Cardiac muscle cell (in vitro differentiated cells and primary cell): ENCODE data around the gene SF3A1. TPM values are rescaled to one million over a fixed set of nuclear protein-coding genes. Genes with fewer than 3 reads are reported as not detected.
"Not testable (repeated sequence)": the region's sequence is repeated elsewhere in the genome, so short reads cannot be mapped to it uniquely, and the experiment has no call there.

Source experiments
- DNase-seq, 2 donors: peaks; one replicate each; pipeline versions ENCODE4 v3.0.0 to v3.0.0-alpha.2; 2010 to 2017; ENCODE audit warnings: low read depth in 1 of 2, low spot score in 1 of 2
- H3K27ac ChIP-seq: fragments of 200-600 bp; sonication (generic); 2 replicates; pipeline ENCODE4 v1.5.1; 2016
- H3K27me3 ChIP-seq: fragments of 200-600 bp; sonication (generic); 2 replicates; pipeline ENCODE4 v1.6.0; 2016; ENCODE audit warnings: control low read depth
- H3K36me3 ChIP-seq: fragments of 200-600 bp; sonication (generic); 2 replicates; pipeline ENCODE4 v1.5.1; 2016; ENCODE audit warnings: control low read depth
- H3K4me1 ChIP-seq: fragments of 200-600 bp; sonication (generic); 2 replicates; pipeline ENCODE4 v1.8.1; 2017; ENCODE audit warnings: low read depth, mild to moderate bottlenecking, mixed run types
- H3K4me3 ChIP-seq: fragments of 200-600 bp; sonication (generic); 2 replicates; pipeline ENCODE4 v1.5.1; 2016; ENCODE audit warnings: mild to moderate bottlenecking
- H3K9me3 ChIP-seq: fragments of 200-600 bp; sonication (generic); 2 replicates; pipeline ENCODE4 v1.5.1; 2017; ENCODE audit warnings: low read depth, mild to moderate bottlenecking, control low read depth
- CTCF ChIP-seq: IDR thresholded peaks from 2 replicates; pipeline ENCODE4 v1.5.1; 2012; ENCODE audit warnings: low read depth, mild to moderate bottlenecking, low read length
- polyA plus RNA-seq: library from polyadenylated mRNA; unstranded; fragments of >200 nt; fragmentation: Nextera tagmentation; extraction: Ambion mirVana; gene quantifications from 2 replicates; pipeline ENCODE4 v1.2.1, GENCODE V29; 2016
- total RNA-seq: library from RNA; depleted of rRNA; stranded (reverse); fragments of >200 nt; gene quantifications from 2 replicates; pipeline ENCODE4 v1.2.3, GENCODE V29; 2016

The SF3A1 gene
- total and polyA plus RNA-seq, 2 experiments from 2014 or later, result 92.6 to 160 TPM

GRCh38 chr22:30348404-30348803 is 8.3 kb downstream of the SF3A1 start:
- DNase-seq, result no peak
- no peak for TF ChIP-seq CTCF
- Histone ChIP-seq H3K27me3 (no peaks in the 10 kb centered on the region), H3K4me3 (no peak overlapping the region), H3K27ac (no peak overlapping the region), H3K36me3 (peaks cover 63% of the 10 kb centered on the region), H3K9me3 (no peaks in the 10 kb centered on the region), H3K4me1 (no peaks in the 10 kb centered on the region)

GRCh38 chr22:30347255-30347892 is 9.3 kb downstream of the SF3A1 start:
- Histone ChIP-seq H3K9me3 (no peaks in the 10 kb centered on the region), H3K36me3 (peaks cover 68% of the 10 kb centered on the region)

GRCh38 chr22:30344447-30345200 is 12.1 kb downstream of the SF3A1 start:
- no peak for TF ChIP-seq CTCF
- H3K27ac ChIP-seq, result no peak overlapping the region
- peaks cover 79% of the 10 kb centered on the region for H3K36me3 ChIP-seq
- H3K4me3 ChIP-seq, result no peak overlapping the region
- DNase-seq, result no peak
- no peaks in the 10 kb centered on the region for H3K9me3 ChIP-seq
- H3K4me1 ChIP-seq, result no peaks in the 10 kb centered on the region
- no peaks in the 10 kb centered on the region for H3K27me3 ChIP-seq

More at GRCh38 chr22:30347255-30347892, 9.3 kb downstream of the SF3A1 start:
- Histone ChIP-seq H3K4me1 (no peaks in the 10 kb centered on the region), H3K27ac (no peak overlapping the region), H3K4me3 (no peak overlapping the region), H3K27me3 (no peaks in the 10 kb centered on the region)
- TF ChIP-seq CTCF, result no peak
- no peak for DNase-seq

GRCh38 chr22:30340911-30341685 is 15.6 kb downstream of the SF3A1 start:
- H3K4me3 ChIP-seq, result no peak overlapping the region
- H3K36me3 ChIP-seq, result peaks cover 93% of the 10 kb centered on the region
- TF ChIP-seq CTCF, result no peak
- no peaks in the 10 kb centered on the region for H3K4me1 ChIP-seq
- no peak for DNase-seq
- H3K27ac ChIP-seq, result no peak overlapping the region
- H3K9me3 ChIP-seq, result no peaks in the 10 kb centered on the region
- no peaks in the 10 kb centered on the region for H3K27me3 ChIP-seq

- no peak for TF ChIP-seq CTCF
- H3K36me3 ChIP-seq, result peaks cover 90% of the 10 kb centered on the region
These were observed 17.9 kb downstream of the SF3A1 start for GRCh38 chr22:30338802-30339201.

GRCh38 chr22:30338341-30338740 is 18.4 kb downstream of the SF3A1 start:
- not testable (repeated sequence) for H3K27me3 ChIP-seq, H3K27ac ChIP-seq, H3K9me3 ChIP-seq, DNase-seq, H3K4me1 ChIP-seq, H3K4me3 ChIP-seq
- H3K36me3 ChIP-seq, result peaks cover 90% of the 10 kb centered on the region

More at GRCh38 chr22:30338802-30339201, 17.9 kb downstream of the SF3A1 start:
- Histone ChIP-seq H3K4me1 (no peaks in the 10 kb centered on the region), H3K4me3 (no peak overlapping the region), H3K27me3 (no peaks in the 10 kb centered on the region), H3K9me3 (no peaks in the 10 kb centered on the region), H3K27ac (no peak overlapping the region)
- DNase-seq, result no peak
